Liver (tissue), 9 donors: Measurements from ENCODE around the gene YARS2. TPM values are rescaled to one million over a fixed set of nuclear protein-coding genes. Genes with fewer than 3 reads are reported as not detected.

ENCODE experiments used
- DNase-seq: peaks from one replicate; pipeline ENCODE4 v3.0.0-alpha.2; 2017; ENCODE audit warnings: low spot score
- H3K27ac ChIP-seq, 2 donors: one replicate each; pipeline ENCODE4 v1.7.0; 2013; ENCODE audit warnings: inconsistent platforms in 2 of 2, low read length in 2 of 2, control low read depth in 1 of 2, low read depth in 1 of 2, mild to moderate bottlenecking in 1 of 2
- H3K27me3 ChIP-seq, 4 donors: one replicate each; pipeline versions ENCODE4 v1.6.1 to v1.7.0; 2013; ENCODE audit warnings: low read length in 3 of 4, inconsistent platforms in 1 of 4, mild to moderate bottlenecking in 1 of 4, moderate library complexity in 1 of 4; ENCODE audit not compliant: control insufficient read depth in 4 of 4, insufficient read depth in 4 of 4
- H3K36me3 ChIP-seq, 4 donors: one replicate each; pipeline versions ENCODE4 v1.6.1 to v1.7.0; 2013; ENCODE audit warnings: low read length in 3 of 4, mild to moderate bottlenecking in 3 of 4, low read depth in 1 of 4, moderate library complexity in 1 of 4; ENCODE audit not compliant: control insufficient read depth in 4 of 4, insufficient read depth in 3 of 4
- H3K4me1 ChIP-seq, 4 donors: one replicate each; pipeline versions ENCODE4 v1.6.1 to v1.7.0; 2013; ENCODE audit warnings: low read length in 3 of 4, mild to moderate bottlenecking in 3 of 4, moderate library complexity in 1 of 4; ENCODE audit not compliant: control insufficient read depth in 4 of 4, insufficient read depth in 4 of 4
- H3K4me3 ChIP-seq, 3 donors: one replicate each; pipeline versions ENCODE4 v1.6.1 to v1.7.0; 2013; ENCODE audit warnings: low read length in 3 of 3, control low read depth in 1 of 3, low read depth in 1 of 3, mild to moderate bottlenecking in 1 of 3
- H3K9ac ChIP-seq, 2 donors: one replicate each; pipeline ENCODE4 v1.7.0; 2013; ENCODE audit warnings: low read length in 2 of 2, mild to moderate bottlenecking in 2 of 2, moderate library complexity in 2 of 2, control low read depth in 1 of 2, low read depth in 1 of 2
- H3K9me3 ChIP-seq, 4 donors: one replicate each; pipeline versions ENCODE4 v1.6.1 to v1.7.0; 2013; ENCODE audit warnings: low read length in 3 of 4; ENCODE audit not compliant: control insufficient read depth in 4 of 4
- EGR1 ChIP-seq, 2 donors: IDR thresholded peaks; 2 replicates each; pipeline ENCODE4 v1.6.1; 2016 to 2018; ENCODE audit warnings: antibody characterized with exemption in 2 of 2, low read depth in 2 of 2
- FOXA1 ChIP-seq: IDR thresholded peaks from 2 replicates; pipeline ENCODE4 v1.6.1; 2016; ENCODE audit warnings: antibody characterized with exemption
- FOXA2 ChIP-seq: IDR thresholded peaks from 2 replicates; pipeline ENCODE4 v1.6.1; 2016; ENCODE audit warnings: antibody characterized with exemption
- GABPA ChIP-seq, 2 donors: IDR thresholded peaks in 1 of 2; conservative IDR thresholded peaks in 1 of 2; 2 replicates each; pipeline ENCODE4 v1.6.1; 2016; ENCODE audit warnings: antibody characterized with exemption in 2 of 2, mild to moderate bottlenecking in 1 of 2, moderate library complexity in 1 of 2
- HNF4A ChIP-seq, 2 donors: conservative IDR thresholded peaks; 2 replicates each; pipeline ENCODE4 v1.6.1; 2016; ENCODE audit warnings: antibody characterized with exemption in 2 of 2, mild to moderate bottlenecking in 2 of 2
- HNF4G ChIP-seq: IDR thresholded peaks from 2 replicates; pipeline ENCODE4 v1.6.1; 2016; ENCODE audit warnings: antibody characterized with exemption
- JUND ChIP-seq, 2 donors: IDR thresholded peaks; 2 replicates each; pipeline ENCODE4 v1.6.1; 2016; ENCODE audit warnings: antibody characterized with exemption in 2 of 2
- NR2F2 ChIP-seq: IDR thresholded peaks from 2 replicates; pipeline ENCODE4 v1.6.1; 2016; ENCODE audit warnings: antibody characterized with exemption
- RAD21 ChIP-seq, 2 donors: IDR thresholded peaks; 2 replicates each; pipeline ENCODE4 v1.6.1; 2016; ENCODE audit warnings: antibody characterized with exemption in 2 of 2, mild to moderate bottlenecking in 2 of 2
- RXRA ChIP-seq, 2 donors: IDR thresholded peaks; 2 replicates each; pipeline ENCODE4 v1.6.1; 2017 to 2018; ENCODE audit warnings: antibody characterized with exemption in 2 of 2, mild to moderate bottlenecking in 1 of 2
- SP1 ChIP-seq: IDR thresholded peaks from 2 replicates; pipeline ENCODE4 v1.6.1; 2018; ENCODE audit warnings: antibody characterized with exemption, mild to moderate bottlenecking
- TAF1 ChIP-seq: conservative IDR thresholded peaks from 2 replicates; pipeline ENCODE4 v1.6.1; 2016; ENCODE audit warnings: antibody characterized with exemption, mild to moderate bottlenecking
- YY1 ChIP-seq: IDR thresholded peaks from 2 replicates; pipeline ENCODE4 v1.6.1; 2016; ENCODE audit warnings: antibody characterized with exemption, mild to moderate bottlenecking
- WGBS: extraction: QIAGEN DNeasy Blood & Tissue Kit; methylation state at CpG from one replicate; pipeline ENCODE4 v1.1.7; 2013; 5-methylcytosine and 5-hydroxymethylcytosine counted together
- polyA plus RNA-seq, 2 donors: library from polyadenylated mRNA; stranded (reverse) in 1 of 2; unstranded in 1 of 2; fragments of 200-250 nt in 1 of 2; fragments of >200 nt in 1 of 2; fragmentation: Nextera tagmentation in 1 of 2; extraction: Ambion mirVana in 1 of 2; gene quantifications; one replicate each; pipeline versions ENCODE4 v1.2.1 to v1.2.3, GENCODE V29; 2013 to 2015
- total RNA-seq, 2 donors: library from RNA; depleted of rRNA; stranded (reverse); fragments of >200 nt; gene quantifications; one replicate each; pipeline ENCODE4 v1.2.3, GENCODE V29; 2014
- TF ChIP-seq, protein P1 (sequence below): IDR thresholded peaks from 2 replicates; pipeline ENCODE4 v1.6.1; 2016; ENCODE audit warnings: antibody characterized with exemption, mild to moderate bottlenecking
- TF ChIP-seq, protein P2 (sequence below): IDR thresholded peaks from 2 replicates; pipeline ENCODE4 v1.6.1; 2016; ENCODE audit warnings: antibody characterized with exemption
- TF ChIP-seq, protein P3 (sequence below): IDR thresholded peaks from 2 replicates; pipeline ENCODE4 v1.6.1; 2016; ENCODE audit warnings: antibody characterized with exemption
- TF ChIP-seq, protein P4 (sequence below): IDR thresholded peaks from 2 replicates; pipeline ENCODE4 v1.6.1; 2016; ENCODE audit warnings: antibody characterized with exemption
- TF ChIP-seq, protein P5 (sequence below): fragments of 150-350 bp; IDR thresholded peaks from 2 replicates; pipeline ENCODE4 v1.5.1; 2017; ENCODE audit warnings: improper control_type of control experiment, low read depth, low read length; ENCODE audit not compliant: missing input control
- donor health status: healthy.
- donor health status: healthy.
- donor health status: healthy.
- donor health status: healthy.
- donor health status: healthy.

YARS2 gene
- total and polyA plus RNA-seq, 4 donors: 7.4 to 16.4 (median 10.4) TPM

DNA sequence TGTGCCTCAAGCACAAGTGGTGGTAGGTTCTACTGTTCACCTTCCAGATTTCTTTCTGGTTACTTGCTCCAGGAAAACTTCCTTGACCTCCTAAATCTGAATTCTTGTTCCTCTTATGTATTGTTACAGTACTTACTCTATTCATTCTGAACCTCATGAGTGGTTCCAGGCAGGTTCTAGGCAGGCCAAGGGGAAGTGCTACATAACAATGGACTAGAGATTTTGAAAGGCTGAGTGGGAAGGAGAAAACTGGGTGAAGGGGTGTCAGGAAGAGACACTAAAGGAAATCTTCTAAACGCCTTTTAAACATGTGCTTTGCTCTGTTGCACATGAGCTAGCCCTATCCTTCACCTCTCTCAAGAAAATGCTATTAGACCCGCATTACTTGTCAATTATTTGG, 1.6 kb downstream of the YARS2 start:
- H3K27me3 ChIP-seq: no peaks in the 10 kb centered on the region
- peak overlapping the region in 1 of 3 donors; percentile 79 for H3K4me3 ChIP-seq
- peaks cover 0 to 18% (median 14%) of the 10 kb centered on the region in 4 donors for H3K4me1 ChIP-seq
- no peak overlapping the region for H3K9ac ChIP-seq
- H3K9me3 ChIP-seq: no peaks in the 10 kb centered on the region
- peaks cover 4 to 21% (median 14%) of the 10 kb centered on the region in 4 donors for H3K36me3 ChIP-seq
- WGBS: 67% methylated on average over 2 of the region's 2 CpGs
- no peak for DNase-seq
- H3K27ac ChIP-seq: no peak overlapping the region
- TF ChIP-seq, protein P1, sequence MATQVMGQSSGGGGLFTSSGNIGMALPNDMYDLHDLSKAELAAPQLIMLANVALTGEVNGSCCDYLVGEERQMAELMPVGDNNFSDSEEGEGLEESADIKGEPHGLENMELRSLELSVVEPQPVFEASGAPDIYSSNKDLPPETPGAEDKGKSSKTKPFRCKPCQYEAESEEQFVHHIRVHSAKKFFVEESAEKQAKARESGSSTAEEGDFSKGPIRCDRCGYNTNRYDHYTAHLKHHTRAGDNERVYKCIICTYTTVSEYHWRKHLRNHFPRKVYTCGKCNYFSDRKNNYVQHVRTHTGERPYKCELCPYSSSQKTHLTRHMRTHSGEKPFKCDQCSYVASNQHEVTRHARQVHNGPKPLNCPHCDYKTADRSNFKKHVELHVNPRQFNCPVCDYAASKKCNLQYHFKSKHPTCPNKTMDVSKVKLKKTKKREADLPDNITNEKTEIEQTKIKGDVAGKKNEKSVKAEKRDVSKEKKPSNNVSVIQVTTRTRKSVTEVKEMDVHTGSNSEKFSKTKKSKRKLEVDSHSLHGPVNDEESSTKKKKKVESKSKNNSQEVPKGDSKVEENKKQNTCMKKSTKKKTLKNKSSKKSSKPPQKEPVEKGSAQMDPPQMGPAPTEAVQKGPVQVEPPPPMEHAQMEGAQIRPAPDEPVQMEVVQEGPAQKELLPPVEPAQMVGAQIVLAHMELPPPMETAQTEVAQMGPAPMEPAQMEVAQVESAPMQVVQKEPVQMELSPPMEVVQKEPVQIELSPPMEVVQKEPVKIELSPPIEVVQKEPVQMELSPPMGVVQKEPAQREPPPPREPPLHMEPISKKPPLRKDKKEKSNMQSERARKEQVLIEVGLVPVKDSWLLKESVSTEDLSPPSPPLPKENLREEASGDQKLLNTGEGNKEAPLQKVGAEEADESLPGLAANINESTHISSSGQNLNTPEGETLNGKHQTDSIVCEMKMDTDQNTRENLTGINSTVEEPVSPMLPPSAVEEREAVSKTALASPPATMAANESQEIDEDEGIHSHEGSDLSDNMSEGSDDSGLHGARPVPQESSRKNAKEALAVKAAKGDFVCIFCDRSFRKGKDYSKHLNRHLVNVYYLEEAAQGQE: no peak
- TF ChIP-seq, protein P2, sequence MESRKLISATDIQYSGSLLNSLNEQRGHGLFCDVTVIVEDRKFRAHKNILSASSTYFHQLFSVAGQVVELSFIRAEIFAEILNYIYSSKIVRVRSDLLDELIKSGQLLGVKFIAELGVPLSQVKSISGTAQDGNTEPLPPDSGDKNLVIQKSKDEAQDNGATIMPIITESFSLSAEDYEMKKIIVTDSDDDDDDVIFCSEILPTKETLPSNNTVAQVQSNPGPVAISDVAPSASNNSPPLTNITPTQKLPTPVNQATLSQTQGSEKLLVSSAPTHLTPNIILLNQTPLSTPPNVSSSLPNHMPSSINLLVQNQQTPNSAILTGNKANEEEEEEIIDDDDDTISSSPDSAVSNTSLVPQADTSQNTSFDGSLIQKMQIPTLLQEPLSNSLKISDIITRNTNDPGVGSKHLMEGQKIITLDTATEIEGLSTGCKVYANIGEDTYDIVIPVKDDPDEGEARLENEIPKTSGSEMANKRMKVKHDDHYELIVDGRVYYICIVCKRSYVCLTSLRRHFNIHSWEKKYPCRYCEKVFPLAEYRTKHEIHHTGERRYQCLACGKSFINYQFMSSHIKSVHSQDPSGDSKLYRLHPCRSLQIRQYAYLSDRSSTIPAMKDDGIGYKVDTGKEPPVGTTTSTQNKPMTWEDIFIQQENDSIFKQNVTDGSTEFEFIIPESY: no peak
- TF ChIP-seq RAD21 (IDR thresholded peaks at IDR 0.05) (no peak), HNF4A (conservative IDR thresholded peaks at IDR 0.05) (no peak), TAF1 (no peak), FOXA2 (no peak), HNF4G (no peak), YY1 (no peak), RXRA (IDR thresholded peaks at IDR 0.05) (no peak), JUND (IDR thresholded peaks at IDR 0.05) (no peak), GABPA (IDR thresholded peaks at IDR 0.05 in 1 of 2, conservative IDR thresholded peaks at IDR 0.05 in 1 of 2) (no peak), EGR1 (IDR thresholded peaks at IDR 0.05; ENCODE audit: low read depth in 2 of 2) (no peak)
- TF ChIP-seq, protein P3, sequence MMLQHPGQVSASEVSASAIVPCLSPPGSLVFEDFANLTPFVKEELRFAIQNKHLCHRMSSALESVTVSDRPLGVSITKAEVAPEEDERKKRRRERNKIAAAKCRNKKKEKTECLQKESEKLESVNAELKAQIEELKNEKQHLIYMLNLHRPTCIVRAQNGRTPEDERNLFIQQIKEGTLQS: no peak

DNA sequence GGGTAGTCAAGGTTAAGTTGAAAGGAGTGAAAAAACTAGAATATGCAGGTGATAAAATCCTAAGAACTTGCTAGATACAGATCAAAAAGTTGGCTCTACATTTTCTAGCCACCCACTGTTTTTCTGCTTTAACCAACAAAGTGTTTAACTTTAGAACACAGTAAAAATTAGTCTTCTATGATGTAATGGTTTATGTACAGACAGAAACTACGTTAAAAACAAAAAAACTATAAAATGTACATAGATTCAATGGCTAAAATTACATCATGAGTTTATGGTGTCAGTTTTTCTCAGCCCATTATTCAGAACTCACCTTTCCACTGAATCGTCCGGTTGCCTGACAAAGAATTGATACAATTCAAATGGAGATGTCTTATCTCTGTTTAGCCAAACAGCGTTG, 2.1 kb downstream of the YARS2 start:
- 68% methylated on average over 4 of the region's 4 CpGs for WGBS
- peaks cover 6 to 27% (median 16%) of the 10 kb centered on the region in 4 donors for H3K36me3 ChIP-seq

More for the DNA sequence above, 2.1 kb downstream of the YARS2 start:
- peaks cover 0 to 18% (median 14%) of the 10 kb centered on the region in 4 donors for H3K4me1 ChIP-seq
- DNase-seq: no peak
- H3K27me3 ChIP-seq: no peaks in the 10 kb centered on the region
- no peak for TF ChIP-seq TAF1
- no peak for TF ChIP-seq FOXA1
- no peak for TF ChIP-seq FOXA2
- TF ChIP-seq, protein P4, sequence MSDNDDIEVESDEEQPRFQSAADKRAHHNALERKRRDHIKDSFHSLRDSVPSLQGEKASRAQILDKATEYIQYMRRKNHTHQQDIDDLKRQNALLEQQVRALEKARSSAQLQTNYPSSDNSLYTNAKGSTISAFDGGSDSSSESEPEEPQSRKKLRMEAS: no peak
- TF ChIP-seq, protein P3: no peak
- TF ChIP-seq SP1: no peak
- no peak for TF ChIP-seq NR2F2
- TF ChIP-seq HNF4G: no peak
- no peak for TF ChIP-seq HNF4A (conservative IDR thresholded peaks at IDR 0.05)
- TF ChIP-seq RAD21 (IDR thresholded peaks at IDR 0.05): no peak
- TF ChIP-seq EGR1 (IDR thresholded peaks at IDR 0.05; ENCODE audit: low read depth in 2 of 2): no peak
- TF ChIP-seq, protein P5, sequence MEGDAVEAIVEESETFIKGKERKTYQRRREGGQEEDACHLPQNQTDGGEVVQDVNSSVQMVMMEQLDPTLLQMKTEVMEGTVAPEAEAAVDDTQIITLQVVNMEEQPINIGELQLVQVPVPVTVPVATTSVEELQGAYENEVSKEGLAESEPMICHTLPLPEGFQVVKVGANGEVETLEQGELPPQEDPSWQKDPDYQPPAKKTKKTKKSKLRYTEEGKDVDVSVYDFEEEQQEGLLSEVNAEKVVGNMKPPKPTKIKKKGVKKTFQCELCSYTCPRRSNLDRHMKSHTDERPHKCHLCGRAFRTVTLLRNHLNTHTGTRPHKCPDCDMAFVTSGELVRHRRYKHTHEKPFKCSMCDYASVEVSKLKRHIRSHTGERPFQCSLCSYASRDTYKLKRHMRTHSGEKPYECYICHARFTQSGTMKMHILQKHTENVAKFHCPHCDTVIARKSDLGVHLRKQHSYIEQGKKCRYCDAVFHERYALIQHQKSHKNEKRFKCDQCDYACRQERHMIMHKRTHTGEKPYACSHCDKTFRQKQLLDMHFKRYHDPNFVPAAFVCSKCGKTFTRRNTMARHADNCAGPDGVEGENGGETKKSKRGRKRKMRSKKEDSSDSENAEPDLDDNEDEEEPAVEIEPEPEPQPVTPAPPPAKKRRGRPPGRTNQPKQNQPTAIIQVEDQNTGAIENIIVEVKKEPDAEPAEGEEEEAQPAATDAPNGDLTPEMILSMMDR: no peak
- no peak for TF ChIP-seq JUND (IDR thresholded peaks at IDR 0.05)
- no peak for TF ChIP-seq YY1
- TF ChIP-seq, protein P1: no peak
- no peak for TF ChIP-seq RXRA (IDR thresholded peaks at IDR 0.05)
- H3K9ac ChIP-seq: no peak overlapping the region
- no peak overlapping the region for H3K27ac ChIP-seq
- no peak overlapping the region for H3K4me3 ChIP-seq
- no peaks in the 10 kb centered on the region for H3K9me3 ChIP-seq
